GM21367 (cell line): ENCODE data around the gene CNP.
"Not testable (repeated sequence)": the region's sequence is repeated elsewhere in the genome, so short reads cannot be mapped to it uniquely, and the experiment has no call there.

Experiments
- ATAC-seq: cut with Tn5 transposase; IDR thresholded peaks from one replicate; pipeline ENCODE4 v1.9.1; 2021; ENCODE audit not compliant: unreplicated experiment

CNP gene

GRCh38 chr17:41966463-41967140, at the start of gene CNP:
CNP (plus strand) TSS chr17:41966795; CDS start chr17:41966885, 90 bp downstream.
- ATAC-seq, result peak; percentile 33

DNA sequence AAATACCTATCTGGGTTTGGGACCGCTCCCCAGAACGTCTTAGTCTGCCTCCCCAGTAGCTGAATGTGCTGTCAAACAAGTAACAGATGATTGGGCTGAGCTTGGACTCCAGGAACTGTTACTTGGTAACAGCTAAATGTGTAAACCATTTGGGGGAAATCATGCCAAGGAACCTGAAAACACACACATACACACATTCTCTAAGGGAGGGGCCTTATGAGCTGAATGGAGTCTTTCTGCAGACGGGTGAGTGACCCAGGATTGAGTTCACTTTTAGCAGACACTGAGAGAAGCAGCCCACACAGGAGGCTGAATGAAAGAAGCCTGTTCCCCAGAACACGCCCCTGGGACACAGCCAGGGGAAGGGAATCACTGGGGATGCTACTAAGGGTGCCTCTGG, 49.4 kb upstream of the CNP start:
- ATAC-seq, result no peak

DNA sequence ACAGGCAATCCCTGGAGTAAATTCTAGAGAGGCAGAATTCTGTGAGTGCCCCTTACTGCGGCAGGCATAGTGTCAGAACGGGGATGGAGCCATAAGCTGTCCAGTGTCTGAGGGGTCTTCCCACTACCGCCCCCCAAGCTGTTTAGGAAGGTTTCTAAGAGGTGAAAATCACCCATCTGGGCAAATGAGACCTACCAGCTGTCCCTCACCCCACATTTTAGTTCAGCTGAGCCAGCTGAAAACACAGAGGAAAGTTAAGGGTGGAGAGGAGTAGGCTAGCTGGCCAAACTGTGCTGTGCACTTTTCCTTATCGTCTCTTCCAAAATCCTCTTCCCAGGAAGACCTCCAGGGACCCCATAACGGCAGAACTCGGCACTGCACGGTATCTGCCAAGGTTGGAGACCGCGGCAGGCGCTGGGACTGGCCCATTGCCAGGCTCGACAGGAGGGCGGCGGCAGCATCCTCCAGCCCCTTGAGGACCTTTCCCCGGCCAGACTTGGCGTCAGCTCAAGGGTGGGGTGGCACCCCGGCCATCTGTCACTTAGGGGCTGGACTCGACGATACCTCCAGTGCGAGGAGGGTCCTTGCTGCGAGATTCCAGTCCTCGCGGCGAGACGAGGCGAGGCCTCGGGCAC, 48.8 kb upstream of the CNP start:
- ATAC-seq, result no peak

DNA sequence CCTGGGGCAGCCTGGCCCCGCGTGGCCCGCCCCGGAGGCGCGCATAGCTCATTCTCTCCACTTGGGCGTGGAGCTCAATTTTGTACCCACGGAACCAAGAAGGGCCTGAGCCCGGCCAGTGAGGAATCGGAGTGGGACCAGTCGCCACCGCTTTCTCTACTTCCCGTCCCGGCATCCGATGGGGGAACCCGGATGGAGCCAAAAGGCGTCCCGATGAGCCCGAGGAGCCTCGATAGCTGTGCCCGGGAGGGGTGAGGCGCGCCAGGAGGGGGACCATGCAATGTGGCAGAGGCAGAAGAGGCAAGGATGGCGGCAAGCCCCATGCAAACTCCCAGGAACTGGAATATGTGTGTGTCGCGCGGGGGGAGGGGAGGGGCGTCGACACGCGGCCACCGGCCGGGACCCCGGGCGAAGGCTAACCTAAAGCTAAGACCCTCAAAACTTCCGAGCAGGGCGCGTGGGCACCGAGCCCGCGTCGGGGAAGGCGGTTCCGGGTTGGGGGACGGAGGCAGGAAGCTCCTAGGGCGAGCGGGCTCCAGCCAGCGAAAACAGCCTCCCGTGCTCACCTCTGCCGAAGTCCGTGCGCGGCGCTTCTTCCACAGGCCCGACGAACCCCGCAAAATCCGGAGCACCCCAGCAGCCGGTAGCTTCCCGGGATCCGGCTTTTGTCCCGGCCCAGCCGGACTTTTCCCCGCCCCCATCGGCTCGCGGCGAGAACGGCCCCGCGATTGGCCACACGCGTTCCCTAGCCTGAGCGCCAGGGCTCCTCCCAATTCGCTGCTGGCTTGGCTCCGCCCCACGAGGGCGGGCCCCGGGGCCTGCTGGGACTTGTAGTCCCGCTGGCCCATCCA, 48.1 kb upstream of the CNP start, which contains the start of gene ACLY:
ACLY (minus strand) TSS at position 638 of the 851 bp plus-strand sequence. CDS start 5,078 bp downstream, outside the sequence.
- peak; percentile 77 for ATAC-seq

GRCh38 chr17:41919165-41919817, 47.3 kb upstream of the CNP start:
- peak; percentile 9 for ATAC-seq

GRCh38 chr17:41919840-41920579, 46.6 kb upstream of the CNP start:
- no peak for ATAC-seq

- no peak for ATAC-seq
These were observed 46.0 kb upstream of the CNP start for GRCh38 chr17:41920580-41920955.

GRCh38 chr17:41925991-41926590, 40.5 kb upstream of the CNP start:
- no peak for ATAC-seq

DNA sequence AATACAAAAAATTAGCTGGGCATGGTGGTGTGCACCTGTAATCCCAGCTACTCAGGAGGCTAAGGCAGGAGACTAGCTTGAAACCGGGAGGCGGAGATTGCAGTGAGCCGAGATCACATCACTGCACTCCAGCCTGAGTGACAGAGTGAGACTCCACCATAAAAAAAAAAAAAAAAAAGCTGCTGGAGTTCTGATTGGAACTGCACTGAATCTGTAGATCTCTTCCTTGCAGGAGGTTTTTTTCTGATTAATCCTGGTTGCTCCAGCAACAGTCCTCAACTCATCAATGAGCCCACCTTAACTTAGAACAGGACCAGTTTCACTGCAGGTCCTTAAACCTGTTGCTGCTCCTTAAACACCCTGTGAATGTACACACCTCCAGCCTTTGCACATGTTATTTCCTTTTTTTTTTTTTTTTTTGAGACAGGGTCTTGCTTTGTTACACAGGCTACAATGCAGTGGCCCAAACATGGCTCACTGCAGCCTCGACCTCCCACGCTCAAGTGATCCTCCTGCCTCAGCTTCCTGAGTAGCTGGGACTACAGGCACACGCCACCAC, 37.8 kb upstream of the CNP start:
- ATAC-seq, result no peak

GRCh38 chr17:41930009-41930832, 36.4 kb upstream of the CNP start, which contains the start of gene ODAD4:
ODAD4 (plus strand) TSS chr17:41930617; CDS start chr17:41930724, 107 bp downstream.
- peak; percentile 84 for ATAC-seq

GRCh38 chr17:41930833-41931156, 35.8 kb upstream of the CNP start:
- not testable (repeated sequence) for ATAC-seq

DNA sequence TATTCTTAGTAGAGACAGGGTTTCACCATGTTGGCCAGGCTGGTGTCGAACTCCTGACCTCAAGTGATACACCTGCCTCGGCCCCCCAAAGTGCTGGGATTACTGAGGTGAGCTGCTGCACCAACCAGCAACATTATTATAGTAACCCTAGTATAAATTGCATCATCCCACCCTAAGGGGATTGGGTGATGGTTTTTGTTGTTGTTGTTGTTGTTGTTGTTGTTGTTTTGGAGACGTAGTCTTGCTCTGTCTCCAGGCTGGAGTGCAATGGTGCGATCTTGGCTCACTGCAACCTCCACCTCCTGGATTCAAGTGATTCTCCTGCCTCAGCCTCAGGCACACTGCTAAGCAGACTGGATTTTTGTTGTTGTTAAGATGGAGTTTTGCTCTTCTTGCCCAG, 34.9 kb upstream of the CNP start:
- not testable (repeated sequence) for ATAC-seq

- no peak for ATAC-seq
These were observed 33.7 kb upstream of the CNP start for GRCh38 chr17:41932816-41933389.

DNA sequence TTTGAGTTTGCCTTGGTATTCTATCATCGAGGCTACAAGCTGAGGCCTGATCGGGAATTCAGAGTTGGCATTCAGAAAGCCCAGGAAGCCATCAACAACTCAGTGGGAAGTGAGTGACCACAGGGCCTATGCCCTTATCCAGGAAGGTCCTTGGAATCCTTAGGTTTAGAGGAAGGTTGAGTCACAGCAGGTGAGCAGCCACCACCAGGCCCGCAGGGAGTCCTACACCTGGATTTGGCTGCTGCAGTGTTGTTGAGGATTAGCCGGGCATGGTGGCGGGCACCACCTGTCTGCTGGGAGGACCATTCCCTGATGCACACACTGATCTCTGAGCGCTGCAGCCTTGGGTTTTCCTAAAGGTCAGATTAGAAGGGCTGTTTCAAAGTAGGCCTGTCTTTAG, 31.0 kb upstream of the CNP start:
- ATAC-seq, result no peak

- no peak for ATAC-seq
These were observed 28.3 kb upstream of the CNP start for GRCh38 chr17:41937970-41938954.

DNA sequence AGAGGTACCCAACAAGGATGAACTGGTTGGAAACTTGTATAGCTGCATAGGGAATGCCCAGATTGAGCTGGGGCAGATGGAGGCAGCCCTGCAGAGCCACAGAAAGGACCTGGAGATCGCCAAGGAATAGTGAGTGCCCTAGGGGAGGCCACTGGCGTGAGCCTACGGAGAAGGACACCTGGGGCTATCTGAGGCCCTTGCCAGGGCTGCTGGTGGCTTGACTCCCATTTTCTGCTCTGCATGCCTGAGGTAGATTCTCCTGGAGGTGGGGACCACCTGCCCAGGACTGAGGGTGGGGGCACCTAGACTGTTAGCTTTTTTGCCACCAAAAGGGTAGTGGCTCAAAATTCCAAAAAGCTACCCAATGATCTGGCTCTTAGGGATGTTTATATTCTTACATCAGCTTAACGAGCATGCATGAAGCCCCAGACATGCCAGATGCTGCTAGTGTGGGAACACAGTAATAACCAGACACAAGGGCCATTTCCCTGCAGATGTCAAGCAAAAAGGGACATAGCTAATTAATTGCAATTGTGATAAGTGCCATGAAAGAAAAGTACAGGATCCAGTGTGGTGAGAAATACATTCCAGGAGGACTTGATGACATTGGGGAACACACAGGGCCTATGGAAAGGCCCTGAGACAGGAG, 27.4 kb upstream of the CNP start:
- ATAC-seq, result no peak

DNA sequence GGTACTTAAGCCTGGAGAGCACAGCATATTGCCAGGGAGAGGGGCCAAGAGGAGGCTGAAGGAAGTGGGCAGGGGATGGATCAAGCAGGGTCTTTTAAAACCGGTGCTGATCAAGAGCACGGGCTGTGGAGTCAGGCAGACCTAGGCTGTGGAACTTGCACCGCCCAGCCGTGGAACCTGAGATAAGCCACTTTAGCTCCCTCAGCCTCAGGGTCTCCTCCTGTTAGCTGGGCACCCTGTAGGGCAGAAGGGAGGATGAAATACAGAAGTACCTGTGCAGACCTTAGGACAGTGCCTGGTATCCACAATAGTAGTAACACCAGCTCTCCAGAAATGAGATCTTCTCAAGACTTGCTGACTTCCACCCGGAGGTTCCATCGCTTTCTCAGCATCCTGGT, 26.9 kb upstream of the CNP start:
- no peak for ATAC-seq
